Spleen (tissue), 11 donors: ENCODE results near the gene IL18R1. TPM values are rescaled to one million over a fixed set of nuclear protein-coding genes. Genes with fewer than 3 reads are reported as not detected.

Experiments used
- DNase-seq: peaks from one replicate; pipeline ENCODE4 v3.0.0-alpha.2; 2020
- H3K27ac ChIP-seq, 8 donors: fragments of 200-600 bp; sonication (generic) in 7 of 8; 1 replicate in 4 of 8; 2 replicates in 4 of 8; pipeline versions ENCODE4 v1.5.0 to v1.8.0; 2016 to 2021; ENCODE audit warnings: inconsistent platforms in 4 of 8, mild to moderate bottlenecking in 4 of 8, moderate library complexity in 1 of 8
- H3K27me3 ChIP-seq, 7 donors: fragments of 200-600 bp; sonication (generic) in 6 of 7; replicated peaks in 1 of 7; 1 replicate in 4 of 7; 2 replicates in 3 of 7; pipeline versions ENCODE4 v1.5.0 to v1.8.0; 2016 to 2021; ENCODE audit warnings: inconsistent platforms in 3 of 7, mild to moderate bottlenecking in 1 of 7
- H3K36me3 ChIP-seq, 6 donors: fragments of 200-600 bp; sonication (generic) in 5 of 6; 1 replicate in 4 of 6; 2 replicates in 2 of 6; pipeline versions ENCODE4 v1.5.0 to v1.8.0; 2016 to 2021; ENCODE audit warnings: inconsistent platforms in 2 of 6
- H3K4me1 ChIP-seq, 6 donors: fragments of 200-600 bp; sonication (generic) in 5 of 6; 1 replicate in 3 of 6; 2 replicates in 3 of 6; pipeline versions ENCODE4 v1.5.0 to v1.8.0; 2016 to 2021; ENCODE audit warnings: inconsistent platforms in 3 of 6
- H3K4me3 ChIP-seq, 8 donors: fragments of 200-600 bp; sonication (generic) in 7 of 8; 1 replicate in 4 of 8; 2 replicates in 4 of 8; pipeline versions ENCODE4 v1.5.0 to v1.8.0; 2016 to 2021; ENCODE audit warnings: inconsistent platforms in 4 of 8, mild to moderate bottlenecking in 4 of 8, moderate library complexity in 2 of 8
- H3K9me3 ChIP-seq, 8 donors: fragments of 200-600 bp; sonication (generic) in 7 of 8; 1 replicate in 4 of 8; 2 replicates in 4 of 8; pipeline versions ENCODE4 v1.5.0 to v1.8.0; 2016 to 2021; ENCODE audit warnings: inconsistent platforms in 4 of 8
- CTCF ChIP-seq, 11 experiments: fragments of 200-600 bp in 7 of 11; fragments of 450-650 bp in 4 of 11; sonication (generic) in 4 of 11; IDR thresholded peaks in 8 of 11; conservative IDR thresholded peaks in 3 of 11; 1 replicate in 7 of 11; 2 replicates in 4 of 11; pipeline versions ENCODE4 v1.4.0 to v1.8.0; 2016 to 2021; ENCODE audit warnings: antibody characterized with exemption in 11 of 11, inconsistent platforms in 4 of 11, mild to moderate bottlenecking in 1 of 11
- POLR2A ChIP-seq, 3 donors: fragments of 450-650 bp; IDR thresholded peaks; one replicate each; pipeline ENCODE4 v1.5.1; 2017; ENCODE audit warnings: antibody characterized with exemption in 3 of 3, mild to moderate bottlenecking in 1 of 3
- POLR2AphosphoS5 ChIP-seq, 3 donors: sonication (generic); formaldehyde crosslinking; IDR thresholded peaks; one replicate each; pipeline ENCODE4 v1.5.1; 2017; ENCODE audit warnings: antibody characterized with exemption in 3 of 3
- WGBS, 5 donors: extraction: QIAGEN DNeasy Blood & Tissue Kit in 3 of 5; methylation state at CpG; one replicate each; pipeline versions ENCODE4 v1.1.5 to v1.1.7; 2013 to 2018; 5-methylcytosine and 5-hydroxymethylcytosine counted together
- intact Hi-C: fragments of 100-400 bp; cut with DNase I; formaldehyde crosslinking; loops from one replicate; pipeline ENCODE4 v1.15.0; 2023; ENCODE audit warnings: low total_unique reads
- polyA plus RNA-seq, 3 donors: library from polyadenylated mRNA; stranded (reverse); fragments of 200-250 nt; gene quantifications; one replicate each; pipeline ENCODE4 v1.2.1, GENCODE V29; 2013
- total RNA-seq, 7 donors: library from RNA; depleted of rRNA in 3 of 7; stranded (reverse); fragments of >200 nt in 3 of 7; fragmentation: NEBNext Ultra II Directional in 4 of 7; extraction: Animal tissue kit (Norgen Biotek cat#: 25700) in 4 of 7; gene quantifications; one replicate each; pipeline versions ENCODE4 v1.1.0 to v1.2.1, GENCODE V29; 2016 to 2021
- donor health status: healthy with polysubstance abuse.
- donor health status: DM: no; HTN: no; CAD: no; lungs with moderate emphysema.
- donor health status: DM: no; HTN: no; CAD: no.
- donor health status: Bipolar disorder and iron deficiency.
- donor health status: healthy.
- donor health status: DM: no; HTN: no; CAD: no.
- donor health status: DM: yes; HTN: yes; CAD: no.

The IL18R1 gene
- total and polyA plus RNA-seq, 10 donors = 2.2 to 97.6 (median 21.5) TPM

DNA sequence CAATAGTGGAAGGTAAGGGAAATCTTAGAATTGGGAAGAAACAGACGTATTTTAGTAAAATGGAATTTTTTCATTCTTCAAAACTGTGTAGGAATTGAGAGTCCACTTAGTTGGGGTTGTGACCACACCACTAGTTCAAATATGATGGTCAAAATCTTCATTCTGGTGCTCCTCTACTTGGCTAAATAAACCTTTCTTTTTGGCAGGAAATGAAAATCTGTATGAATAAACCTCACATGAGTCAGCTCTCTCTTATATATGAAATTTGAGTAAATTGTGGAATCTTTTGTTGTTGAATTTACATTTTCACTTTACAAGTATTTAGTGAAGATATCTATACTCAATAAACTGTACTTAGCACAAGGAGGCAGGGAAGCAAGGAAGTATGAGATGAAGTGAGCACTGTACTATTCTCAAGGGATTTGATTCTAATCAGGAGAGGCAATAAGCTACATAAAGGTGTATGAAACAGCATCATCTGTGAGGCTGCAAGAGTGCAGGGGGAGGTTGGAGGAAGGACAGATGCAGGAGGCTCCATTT is 20.5 kb downstream of the IL18R1 start:
- intact Hi-C loops = no loop called here
- TF ChIP-seq CTCF (IDR thresholded peaks at IDR 0.05 in 8 of 11, conservative IDR thresholded peaks at IDR 0.05 in 3 of 11) (no peak), POLR2AphosphoS5 (IDR thresholded peaks at IDR 0.05) (no peak), POLR2A (IDR thresholded peaks at IDR 0.05) (no peak)
- no peak overlapping the region for H3K27ac ChIP-seq
- WGBS, 5 donors = 87 to 93% (median 90%) methylated on average over 1 of the region's 1 CpG
- H3K4me1 ChIP-seq = no peaks in the 10 kb centered on the region
- H3K9me3 ChIP-seq = peaks cover 0 to 4% (median 0%) of the 10 kb centered on the region in 8 donors
- no peaks in the 10 kb centered on the region for H3K27me3 ChIP-seq
- no peak overlapping the region for H3K4me3 ChIP-seq
- DNase-seq = no peak
- H3K36me3 ChIP-seq = peaks cover 0 to 87% (median 0%) of the 10 kb centered on the region in 6 donors

DNA sequence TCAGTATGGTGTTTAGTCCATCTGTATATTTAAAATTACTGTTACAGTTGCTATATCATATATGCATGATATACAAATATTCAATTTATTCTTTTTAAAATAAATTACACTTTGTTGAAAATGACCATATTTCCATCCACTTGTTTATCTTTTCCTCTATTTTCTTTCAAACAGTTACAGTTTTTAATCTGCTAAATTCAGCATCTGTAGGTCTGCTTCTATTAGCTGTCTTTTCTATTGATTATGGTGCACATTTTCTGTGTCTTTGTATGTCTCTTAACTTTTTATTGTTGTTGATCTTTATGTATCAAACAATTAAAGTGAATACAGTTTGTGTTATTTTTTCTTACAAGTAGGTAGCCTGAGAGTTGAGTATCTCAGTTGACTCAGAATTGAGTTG is 28.1 kb downstream of the IL18R1 start:
- Histone ChIP-seq H3K9me3 (peaks cover 8 to 39% (median 35%) of the 10 kb centered on the region in 8 donors), H3K36me3 (peaks cover 0 to 90% (median 7%) of the 10 kb centered on the region in 6 donors), H3K27ac (no peak overlapping the region), H3K27me3 (no peaks in the 10 kb centered on the region), H3K4me1 (no peaks in the 10 kb centered on the region), H3K4me3 (no peak overlapping the region)
- no peak for DNase-seq
- TF ChIP-seq CTCF (IDR thresholded peaks at IDR 0.05 in 8 of 11, conservative IDR thresholded peaks at IDR 0.05 in 3 of 11) = no peak
- no peak for TF ChIP-seq POLR2A (IDR thresholded peaks at IDR 0.05)
- no peak for TF ChIP-seq POLR2AphosphoS5 (IDR thresholded peaks at IDR 0.05)
- intact Hi-C loops = no loop called here

- H3K4me1 ChIP-seq = no peaks in the 10 kb centered on the region
- 82 to 98% (median 88%) methylated on average over 1 of the region's 1 CpG for WGBS, 5 donors
- no peak overlapping the region for H3K27ac ChIP-seq
- H3K36me3 ChIP-seq = peaks cover 0 to 96% (median 7%) of the 10 kb centered on the region in 6 donors
- no peak for TF ChIP-seq CTCF (IDR thresholded peaks at IDR 0.05 in 8 of 11, conservative IDR thresholded peaks at IDR 0.05 in 3 of 11)
- H3K27me3 ChIP-seq = no peaks in the 10 kb centered on the region
- intact Hi-C loops = no loop called here
- no peak overlapping the region for H3K4me3 ChIP-seq
- peaks cover 8 to 39% (median 35%) of the 10 kb centered on the region in 8 donors for H3K9me3 ChIP-seq
- no peak for DNase-seq
Observed at GRCh38 chr2:102385522-102385921, 29.9 kb downstream of the IL18R1 start.

DNA sequence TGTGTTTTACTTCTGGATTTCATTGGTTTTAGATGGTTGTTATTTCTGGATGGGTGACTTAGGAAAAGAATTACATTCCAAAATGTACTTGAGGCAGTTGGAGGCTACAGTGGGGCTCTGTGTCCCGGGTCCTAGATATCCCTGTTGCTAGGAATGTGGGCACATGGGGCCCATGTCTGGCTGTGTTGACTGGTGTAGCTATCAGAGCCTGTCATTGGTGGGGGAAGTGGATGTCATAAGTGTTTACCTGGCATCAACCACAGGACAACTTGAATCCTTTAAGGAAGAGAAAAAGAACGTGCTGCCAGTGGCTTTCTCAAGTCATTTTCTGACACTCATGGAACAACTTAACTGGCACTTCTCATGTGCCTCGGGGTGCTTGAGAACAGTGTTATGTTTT is 30.4 kb downstream of the IL18R1 start:
- Histone ChIP-seq H3K4me1 (peaks cover 0 to under 1% (median 0%) of the 10 kb centered on the region in 6 donors), H3K4me3 (no peak overlapping the region), H3K27ac (no peak overlapping the region), H3K9me3 (peaks cover 8 to 39% (median 35%) of the 10 kb centered on the region in 8 donors), H3K27me3 (no peaks in the 10 kb centered on the region), H3K36me3 (peaks cover 0 to 93% (median 7%) of the 10 kb centered on the region in 6 donors)
- intact Hi-C loops = no loop called here
- no peak for DNase-seq
- TF ChIP-seq POLR2AphosphoS5 (IDR thresholded peaks at IDR 0.05) (no peak), POLR2A (IDR thresholded peaks at IDR 0.05) (no peak)
- WGBS, 5 donors = 89 to 95% (median 92%) methylated on average over 3 of the region's 3 CpGs
